Stimulated activated memory B cell treated with anti-CD40 and anti-IgM and Interleukin-4, amounts not matched to agents 10 μg/mL and 1 μg/mL and 100 μg/mL, for 72 hours (primary cell): ENCODE data around the gene CDK6.

ENCODE experiments used
- ATAC-seq: fragments of 150-1000 bp; cut with Tn5 transposase; 2 replicates; pipeline ENCODE4 v1.10.0; 2021
- H3K27ac Mint-ChIP-seq: one replicate; pipeline ENCODE4 v1.8.0; 2022; ENCODE audit warnings: mild to moderate bottlenecking, mixed read lengths
- H3K27me3 Mint-ChIP-seq: one replicate; pipeline ENCODE4 v1.8.0; 2022; ENCODE audit warnings: mixed read lengths
- H3K36me3 Mint-ChIP-seq: one replicate; pipeline ENCODE4 v1.8.0; 2022; ENCODE audit warnings: mixed read lengths
- H3K4me1 Mint-ChIP-seq: one replicate; pipeline ENCODE4 v1.8.0; 2022; ENCODE audit warnings: mixed read lengths
- H3K4me3 Mint-ChIP-seq: one replicate; pipeline ENCODE4 v1.8.0; 2022; ENCODE audit warnings: mild to moderate bottlenecking, moderate library complexity, mixed read lengths
- H3K9me3 Mint-ChIP-seq: one replicate; pipeline ENCODE4 v1.8.0; 2022; ENCODE audit warnings: mixed read lengths

CDK6 gene

DNA sequence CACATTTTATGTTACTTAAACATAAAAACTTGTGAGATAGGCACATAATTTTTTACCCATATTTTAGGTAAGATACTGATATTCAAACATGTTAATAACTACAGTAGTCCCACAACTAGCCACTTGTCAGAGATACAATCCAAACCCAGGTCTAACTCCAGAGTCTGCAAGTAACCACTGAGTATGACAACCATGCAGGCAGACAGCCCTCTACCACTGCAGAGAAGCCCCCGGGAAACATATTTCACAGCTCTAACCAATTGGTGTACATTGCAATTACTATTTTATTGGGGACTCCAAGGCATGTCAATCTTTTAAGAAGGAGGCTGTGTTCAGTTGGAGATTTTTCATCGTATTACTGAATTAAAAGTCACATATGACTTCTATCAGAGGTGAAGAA is 139.0 kb downstream of the CDK6 start:
- ATAC-seq: no peak
- no peaks in the 10 kb centered on the region for H3K27me3 Mint-ChIP-seq
- no peak overlapping the region for H3K27ac Mint-ChIP-seq
- H3K36me3 Mint-ChIP-seq: no peaks in the 10 kb centered on the region
- no peak overlapping the region for H3K4me3 Mint-ChIP-seq
- H3K9me3 Mint-ChIP-seq: no peaks in the 10 kb centered on the region
- H3K4me1 Mint-ChIP-seq: no peaks in the 10 kb centered on the region

DNA sequence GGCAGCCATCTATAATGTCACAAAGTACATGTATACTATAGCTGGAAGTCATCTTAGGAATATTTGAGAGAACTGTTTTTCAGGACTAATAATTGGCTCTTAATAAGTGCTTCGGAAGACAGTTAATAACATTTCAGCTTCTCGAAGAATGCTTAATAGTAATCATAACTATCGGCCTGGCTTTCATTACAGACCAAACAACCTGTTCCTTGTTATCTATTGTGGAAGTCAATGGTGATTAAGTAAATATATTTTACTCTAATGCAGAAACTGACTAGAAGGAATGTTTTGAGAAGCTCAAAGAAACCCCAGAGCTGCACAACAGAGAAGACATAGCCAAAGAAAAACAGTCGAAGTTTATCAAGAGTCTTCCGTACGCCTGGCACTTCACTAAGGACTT is 139.4 kb downstream of the CDK6 start:
- no peaks in the 10 kb centered on the region for H3K27me3 Mint-ChIP-seq
- no peaks in the 10 kb centered on the region for H3K4me1 Mint-ChIP-seq
- no peak for ATAC-seq
- H3K4me3 Mint-ChIP-seq: no peak overlapping the region
- no peak overlapping the region for H3K27ac Mint-ChIP-seq
- H3K36me3 Mint-ChIP-seq: no peaks in the 10 kb centered on the region
- no peaks in the 10 kb centered on the region for H3K9me3 Mint-ChIP-seq

GRCh38 chr7:92696584-92696983 is 139.8 kb downstream of the CDK6 start:
- H3K27me3 Mint-ChIP-seq: no peaks in the 10 kb centered on the region
- H3K4me3 Mint-ChIP-seq: no peak overlapping the region

GRCh38 chr7:92695308-92696261 is 140.8 kb downstream of the CDK6 start:
- no peak overlapping the region for H3K27ac Mint-ChIP-seq
- no peaks in the 10 kb centered on the region for H3K27me3 Mint-ChIP-seq
- H3K9me3 Mint-ChIP-seq: no peaks in the 10 kb centered on the region
- no peaks in the 10 kb centered on the region for H3K4me1 Mint-ChIP-seq
- no peaks in the 10 kb centered on the region for H3K36me3 Mint-ChIP-seq
- no peak overlapping the region for H3K4me3 Mint-ChIP-seq
- no peak for ATAC-seq

More at GRCh38 chr7:92696584-92696983, 139.8 kb downstream of the CDK6 start:
- no peaks in the 10 kb centered on the region for H3K9me3 Mint-ChIP-seq
- no peaks in the 10 kb centered on the region for H3K36me3 Mint-ChIP-seq
- no peaks in the 10 kb centered on the region for H3K4me1 Mint-ChIP-seq
- no peak overlapping the region for H3K27ac Mint-ChIP-seq
- no peak for ATAC-seq

DNA sequence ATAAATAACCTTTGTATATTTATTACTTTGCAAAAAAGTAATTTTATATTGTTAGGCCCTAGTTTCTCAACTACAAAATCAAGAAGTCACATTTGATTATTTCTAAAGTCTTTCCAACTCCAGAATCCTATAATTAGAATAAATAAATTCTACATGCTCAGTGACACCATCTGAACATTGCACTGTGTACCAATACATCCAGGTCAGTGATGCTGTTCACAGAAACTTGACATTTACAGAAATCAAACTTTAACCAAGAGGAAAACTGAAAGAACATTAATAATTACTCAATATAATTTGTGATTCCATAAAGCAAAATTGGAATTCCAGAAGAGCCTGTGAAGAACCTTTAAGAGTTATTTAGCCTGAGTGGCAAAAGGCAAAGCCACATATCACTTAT is 142.2 kb downstream of the CDK6 start:
- no peak overlapping the region for H3K4me3 Mint-ChIP-seq
- H3K36me3 Mint-ChIP-seq: no peaks in the 10 kb centered on the region
- ATAC-seq: no peak
- H3K27me3 Mint-ChIP-seq: no peaks in the 10 kb centered on the region
- no peaks in the 10 kb centered on the region for H3K4me1 Mint-ChIP-seq
- H3K27ac Mint-ChIP-seq: no peak overlapping the region
- H3K9me3 Mint-ChIP-seq: no peaks in the 10 kb centered on the region

GRCh38 chr7:92693519-92693918 is 142.9 kb downstream of the CDK6 start:
- H3K27me3 Mint-ChIP-seq: no peaks in the 10 kb centered on the region
- no peak overlapping the region for H3K27ac Mint-ChIP-seq
- H3K4me3 Mint-ChIP-seq: no peak overlapping the region
- no peaks in the 10 kb centered on the region for H3K4me1 Mint-ChIP-seq
- no peaks in the 10 kb centered on the region for H3K9me3 Mint-ChIP-seq
- H3K36me3 Mint-ChIP-seq: no peaks in the 10 kb centered on the region
- ATAC-seq: no peak

- Mint-ChIP-seq H3K9me3 (no peaks in the 10 kb centered on the region), H3K36me3 (no peaks in the 10 kb centered on the region), H3K27me3 (no peaks in the 10 kb centered on the region), H3K4me3 (no peak overlapping the region), H3K4me1 (no peaks in the 10 kb centered on the region), H3K27ac (no peak overlapping the region)
- ATAC-seq: no peak
Measured at GRCh38 chr7:92691578-92691977, 144.8 kb downstream of the CDK6 start.

DNA sequence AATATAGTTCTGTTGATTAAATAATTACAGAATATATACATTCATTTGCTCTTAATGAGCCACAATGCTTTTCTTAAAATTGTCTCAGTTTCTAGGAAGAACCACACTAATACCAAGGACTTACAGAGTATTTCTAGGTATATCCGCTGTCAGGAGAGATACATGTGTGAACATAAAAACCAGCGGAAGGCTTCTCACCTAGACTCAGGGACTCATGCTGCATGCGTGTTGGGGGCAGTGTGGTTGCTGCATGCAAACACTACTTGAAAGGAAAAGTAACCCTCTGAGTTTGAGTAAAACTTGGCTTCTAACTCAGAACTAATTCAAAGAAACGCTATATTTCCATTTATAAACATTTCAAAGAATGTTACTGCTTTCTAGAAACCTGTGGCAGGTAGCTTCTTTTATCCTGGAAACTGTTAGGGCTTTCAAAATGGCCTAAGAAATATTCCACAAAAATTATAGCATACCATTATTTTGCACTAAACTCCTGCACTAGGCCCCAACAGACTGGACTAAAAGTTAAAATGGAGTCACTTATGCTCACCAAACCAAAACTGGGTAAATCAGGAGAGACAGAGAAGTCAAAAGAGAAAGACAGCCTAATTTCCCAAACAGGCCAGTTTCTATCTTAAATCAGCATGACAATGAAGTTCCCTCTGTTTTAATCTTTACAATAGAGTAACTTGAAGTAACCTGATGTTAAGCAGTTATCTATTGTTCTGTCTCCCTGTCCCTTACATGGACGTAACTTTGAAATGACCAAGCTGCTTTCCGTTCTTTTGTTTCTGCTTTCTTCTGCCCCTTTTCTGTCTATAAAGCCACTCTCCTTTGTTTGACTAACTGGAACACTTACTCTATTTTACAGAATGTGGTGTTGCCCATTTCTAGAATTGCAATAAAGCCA is 151.0 kb downstream of the CDK6 start:
- no peak overlapping the region for H3K4me3 Mint-ChIP-seq
- no peak overlapping the region for H3K27ac Mint-ChIP-seq
- H3K36me3 Mint-ChIP-seq: no peaks in the 10 kb centered on the region
- no peaks in the 10 kb centered on the region for H3K4me1 Mint-ChIP-seq
- no peak for ATAC-seq
- no peaks in the 10 kb centered on the region for H3K9me3 Mint-ChIP-seq
- H3K27me3 Mint-ChIP-seq: no peaks in the 10 kb centered on the region

- H3K4me1 Mint-ChIP-seq: no peaks in the 10 kb centered on the region
- H3K27me3 Mint-ChIP-seq: no peaks in the 10 kb centered on the region
- no peaks in the 10 kb centered on the region for H3K9me3 Mint-ChIP-seq
- H3K4me3 Mint-ChIP-seq: no peak overlapping the region
- no peak overlapping the region for H3K27ac Mint-ChIP-seq
- H3K36me3 Mint-ChIP-seq: no peaks in the 10 kb centered on the region
- ATAC-seq: no peak
Measured at GRCh38 chr7:92684274-92684673, 152.1 kb downstream of the CDK6 start.

DNA sequence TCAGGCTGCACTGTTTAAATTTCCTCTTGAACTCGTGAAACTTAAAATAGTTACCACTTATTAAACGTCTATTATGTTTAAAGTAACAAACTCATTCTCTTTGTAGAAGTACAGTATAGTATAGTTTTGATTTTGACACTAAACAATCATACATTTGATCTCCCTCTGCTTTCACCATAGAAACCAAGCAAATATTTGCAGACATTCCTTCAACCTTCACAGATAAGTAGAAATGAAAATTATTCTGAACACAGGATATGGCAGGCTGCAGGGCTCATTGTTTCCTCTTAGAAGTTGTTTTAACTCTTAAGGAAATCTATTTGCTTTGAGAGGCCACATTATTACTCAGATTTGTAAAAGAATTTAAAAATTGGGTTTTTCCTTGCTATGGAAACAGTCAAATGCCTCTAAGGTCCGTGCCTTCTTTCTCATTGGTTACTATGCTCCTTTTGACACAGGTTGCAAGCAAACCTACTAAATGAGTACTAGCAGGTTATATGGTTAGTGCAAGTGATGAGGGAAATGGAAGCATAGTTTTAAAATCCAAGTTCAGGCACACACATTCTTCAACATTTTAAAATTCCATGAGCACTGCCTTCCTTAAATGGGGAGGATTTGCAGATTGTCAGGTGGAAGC is 153.4 kb downstream of the CDK6 start:
- H3K27me3 Mint-ChIP-seq: no peaks in the 10 kb centered on the region
- no peak overlapping the region for H3K4me3 Mint-ChIP-seq
- ATAC-seq: no peak
- H3K4me1 Mint-ChIP-seq: no peaks in the 10 kb centered on the region
- no peaks in the 10 kb centered on the region for H3K36me3 Mint-ChIP-seq
- H3K27ac Mint-ChIP-seq: no peak overlapping the region
- no peaks in the 10 kb centered on the region for H3K9me3 Mint-ChIP-seq

GRCh38 chr7:92682330-92682729 is 154.0 kb downstream of the CDK6 start:
- Mint-ChIP-seq H3K4me3 (no peak overlapping the region), H3K9me3 (no peaks in the 10 kb centered on the region), H3K36me3 (no peaks in the 10 kb centered on the region), H3K27me3 (no peaks in the 10 kb centered on the region), H3K27ac (no peak overlapping the region), H3K4me1 (no peaks in the 10 kb centered on the region)
- no peak for ATAC-seq

DNA sequence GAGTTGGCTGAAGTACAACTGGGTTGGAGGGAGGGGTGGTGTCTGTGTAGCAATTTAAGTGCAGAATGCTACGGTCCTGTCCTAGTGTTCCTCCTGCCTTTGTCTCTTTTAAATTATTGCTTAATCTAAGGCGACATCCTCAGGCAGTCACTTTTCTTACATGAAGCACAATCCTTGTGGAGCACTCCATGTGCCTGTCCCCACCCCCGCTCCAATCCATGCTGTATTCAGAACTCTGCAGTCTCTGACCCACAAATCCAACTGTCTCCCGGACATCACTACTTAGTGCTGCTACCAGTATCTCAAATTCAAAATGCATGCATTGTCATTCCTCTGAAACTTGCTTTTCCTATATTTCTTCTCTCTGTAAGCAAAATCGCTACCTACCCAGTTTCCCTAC is 154.7 kb downstream of the CDK6 start:
- no peak overlapping the region for H3K27ac Mint-ChIP-seq
- no peaks in the 10 kb centered on the region for H3K27me3 Mint-ChIP-seq
- no peaks in the 10 kb centered on the region for H3K9me3 Mint-ChIP-seq
- H3K4me1 Mint-ChIP-seq: no peaks in the 10 kb centered on the region
- no peaks in the 10 kb centered on the region for H3K36me3 Mint-ChIP-seq
- no peak overlapping the region for H3K4me3 Mint-ChIP-seq
- ATAC-seq: no peak

DNA sequence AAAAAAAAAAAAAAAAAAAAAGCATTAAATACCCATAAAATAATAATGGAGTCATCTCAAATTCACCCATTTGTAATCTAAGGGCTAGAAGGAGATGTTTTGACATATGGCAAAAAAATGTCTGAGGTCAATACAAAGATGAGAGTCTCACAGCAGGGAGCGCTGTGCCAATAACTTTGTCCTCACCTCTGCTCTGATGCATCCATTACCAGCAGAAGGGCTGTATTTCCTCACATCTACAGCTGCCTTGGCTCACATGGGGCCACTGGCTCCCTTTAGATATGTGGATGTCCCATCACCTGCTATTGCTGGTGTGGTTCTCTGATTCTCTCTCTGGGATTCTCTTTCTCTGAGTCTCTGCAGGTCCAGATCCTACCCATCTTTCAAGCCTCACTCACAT is 155.9 kb downstream of the CDK6 start:
- H3K4me3 Mint-ChIP-seq: no peak overlapping the region
- H3K27ac Mint-ChIP-seq: no peak overlapping the region
- ATAC-seq: no peak
- no peaks in the 10 kb centered on the region for H3K4me1 Mint-ChIP-seq
- H3K36me3 Mint-ChIP-seq: no peaks in the 10 kb centered on the region
- H3K27me3 Mint-ChIP-seq: no peaks in the 10 kb centered on the region
- no peaks in the 10 kb centered on the region for H3K9me3 Mint-ChIP-seq

GRCh38 chr7:92678291-92678920 is 158.0 kb downstream of the CDK6 start:
- H3K9me3 Mint-ChIP-seq: no peaks in the 10 kb centered on the region
- no peak overlapping the region for H3K27ac Mint-ChIP-seq
- H3K4me1 Mint-ChIP-seq: peaks cover 6% of the 10 kb centered on the region
- H3K27me3 Mint-ChIP-seq: no peaks in the 10 kb centered on the region
- ATAC-seq: no peak
- no peaks in the 10 kb centered on the region for H3K36me3 Mint-ChIP-seq
- H3K4me3 Mint-ChIP-seq: no peak overlapping the region

DNA sequence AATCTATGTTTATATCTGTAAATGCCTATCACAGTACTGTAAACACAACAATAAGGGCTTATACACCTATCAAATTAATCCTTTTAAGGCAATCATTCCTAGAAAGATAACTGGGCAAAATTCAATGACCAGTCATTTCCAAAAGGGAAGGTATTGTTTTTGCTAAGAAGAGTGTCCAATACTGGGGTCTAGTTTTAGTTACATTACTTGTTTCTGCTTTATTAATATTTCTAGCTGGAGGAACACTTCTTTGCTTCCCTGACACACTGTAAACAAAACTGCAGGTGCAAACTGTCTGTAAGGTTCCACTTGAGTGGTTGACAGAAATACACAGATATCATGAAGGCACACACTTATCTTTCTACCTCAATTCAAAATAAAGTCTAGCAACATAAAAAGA is 162.0 kb downstream of the CDK6 start:
- Mint-ChIP-seq H3K4me3 (no peak overlapping the region), H3K4me1 (peaks cover 6% of the 10 kb centered on the region), H3K36me3 (peaks cover 12% of the 10 kb centered on the region), H3K27me3 (no peaks in the 10 kb centered on the region), H3K9me3 (no peaks in the 10 kb centered on the region), H3K27ac (peak overlapping the region; percentile 1)
- ATAC-seq: no peak
